Stimulated activated naive CD8-positive, alpha-beta T cell treated with anti-CD3 and anti-CD28 coated beads, Interleukin-15, amount 100 ng/mL, for 72 hours (primary cell): ENCODE results near the gene LTBP4.
"Not testable (repeated sequence)": the region's sequence is repeated elsewhere in the genome, so short reads cannot be mapped to it uniquely, and the experiment has no call there.

Experiments used
- ATAC-seq: fragments of 150-1000 bp; cut with Tn5 transposase; 2 replicates; pipeline ENCODE4 v1.10.0; 2021; ENCODE audit warnings: mild to moderate bottlenecking, moderate library complexity
- DNase-seq, 2 donors: peaks; one replicate each; pipeline ENCODE4 v3.0.0; 2021 to 2022
- H3K27ac Mint-ChIP-seq, 2 donors: one replicate each; pipeline ENCODE4 v1.8.0; 2022; ENCODE audit warnings: mild to moderate bottlenecking in 2 of 2, mixed read lengths in 2 of 2, moderate library complexity in 2 of 2
- H3K27me3 Mint-ChIP-seq: one replicate; pipeline ENCODE4 v1.8.0; 2022; ENCODE audit warnings: mixed read lengths
- H3K4me1 Mint-ChIP-seq: one replicate; pipeline ENCODE4 v1.8.0; 2022; ENCODE audit warnings: mild to moderate bottlenecking, mixed read lengths
- H3K4me3 Mint-ChIP-seq, 2 donors: one replicate each; pipeline ENCODE4 v1.8.0; 2022; ENCODE audit warnings: mild to moderate bottlenecking in 2 of 2, mixed read lengths in 2 of 2, moderate library complexity in 1 of 2
- H3K9me3 Mint-ChIP-seq, 2 donors: one replicate each; pipeline ENCODE4 v1.8.0; 2022; ENCODE audit warnings: mixed read lengths in 2 of 2

The LTBP4 gene

GRCh38 chr19:40623403-40624251 is 22.5 kb downstream of the LTBP4 start:
- Mint-ChIP-seq H3K4me3 (no peak overlapping the region), H3K27me3 (no peaks in the 10 kb centered on the region), H3K9me3 (no peaks in the 10 kb centered on the region), H3K27ac (peak overlapping the region in 1 of 2 donors; percentile 74), H3K4me1 (peaks cover 22% of the 10 kb centered on the region)
- DNase-seq, result no peak
- ATAC-seq, result no peak

GRCh38 chr19:40624369-40625153 is 23.4 kb downstream of the LTBP4 start:
- H3K27ac Mint-ChIP-seq, H3K27me3 Mint-ChIP-seq, H3K9me3 Mint-ChIP-seq, H3K4me3 Mint-ChIP-seq, ATAC-seq, DNase-seq: not testable (repeated sequence)
- peaks cover 17% of the 10 kb centered on the region for H3K4me1 Mint-ChIP-seq

- no peaks in the 10 kb centered on the region for H3K9me3 Mint-ChIP-seq
- no peak overlapping the region for H3K4me3 Mint-ChIP-seq
- no peaks in the 10 kb centered on the region for H3K27me3 Mint-ChIP-seq
- DNase-seq, result no peak
- no peak for ATAC-seq
- H3K27ac Mint-ChIP-seq, result peak overlapping the region; percentile 79 to 80
- peaks cover 17% of the 10 kb centered on the region for H3K4me1 Mint-ChIP-seq
These were observed 24.4 kb downstream of the LTBP4 start for GRCh38 chr19:40625406-40626120.

- no peak overlapping the region for H3K4me3 Mint-ChIP-seq
- ATAC-seq, result peak; percentile 33
- DNase-seq, result no peak
- no peaks in the 10 kb centered on the region for H3K9me3 Mint-ChIP-seq
- H3K4me1 Mint-ChIP-seq, result peaks cover 11% of the 10 kb centered on the region
- no peaks in the 10 kb centered on the region for H3K27me3 Mint-ChIP-seq
- peak overlapping the region in 1 of 2 donors; percentile 3 for H3K27ac Mint-ChIP-seq
These were observed 25.7 kb downstream of the LTBP4 start for GRCh38 chr19:40626918-40627317.

GRCh38 chr19:40627486-40628279 is 26.5 kb downstream of the LTBP4 start:
- Mint-ChIP-seq H3K27ac (no peak overlapping the region), H3K9me3 (no peaks in the 10 kb centered on the region), H3K4me1 (peaks cover 11% of the 10 kb centered on the region), H3K27me3 (no peaks in the 10 kb centered on the region), H3K4me3 (no peak overlapping the region)
- DNase-seq, result no peak
- no peak for ATAC-seq

- H3K27ac Mint-ChIP-seq, result no peak overlapping the region
- peaks cover 3% of the 10 kb centered on the region for H3K27me3 Mint-ChIP-seq
- no peak overlapping the region for H3K4me3 Mint-ChIP-seq
- H3K9me3 Mint-ChIP-seq, result no peaks in the 10 kb centered on the region
- DNase-seq (no peak), ATAC-seq (peak; percentile 48)
- peaks cover 18% of the 10 kb centered on the region for H3K4me1 Mint-ChIP-seq
These were observed 28.2 kb downstream of the LTBP4 start for GRCh38 chr19:40629346-40629745.

- Mint-ChIP-seq H3K4me3 (no peak overlapping the region), H3K27ac (peak overlapping the region in 1 of 2 donors; percentile 77), H3K4me1 (peaks cover 20% of the 10 kb centered on the region), H3K27me3 (peaks cover 11% of the 10 kb centered on the region), H3K9me3 (no peaks in the 10 kb centered on the region)
- no peak for ATAC-seq
- DNase-seq, result no peak
These were observed 29.5 kb downstream of the LTBP4 start for GRCh38 chr19:40630571-40631160.

GRCh38 chr19:40632311-40633036 is 31.3 kb downstream of the LTBP4 start:
- H3K9me3 Mint-ChIP-seq, result no peaks in the 10 kb centered on the region
- ATAC-seq, result no peak
- peak overlapping the region in 1 of 2 donors; percentile 59 for H3K27ac Mint-ChIP-seq
- no peak for DNase-seq
- no peak overlapping the region for H3K4me3 Mint-ChIP-seq
- peaks cover 12% of the 10 kb centered on the region for H3K27me3 Mint-ChIP-seq
- H3K4me1 Mint-ChIP-seq, result peaks cover 20% of the 10 kb centered on the region

GRCh38 chr19:40633207-40633606 is 32.0 kb downstream of the LTBP4 start:
- DNase-seq (no peak), ATAC-seq (no peak)
- Mint-ChIP-seq H3K27ac (no peak overlapping the region), H3K27me3 (peaks cover 13% of the 10 kb centered on the region), H3K4me3 (no peak overlapping the region), H3K9me3 (no peaks in the 10 kb centered on the region), H3K4me1 (peaks cover 20% of the 10 kb centered on the region)

GRCh38 chr19:40638327-40638726 is 37.2 kb downstream of the LTBP4 start:
- Mint-ChIP-seq H3K27ac (no peak overlapping the region), H3K9me3 (no peaks in the 10 kb centered on the region), H3K4me1 (peaks cover 23% of the 10 kb centered on the region), H3K27me3 (peaks cover 34% of the 10 kb centered on the region), H3K4me3 (no peak overlapping the region)
- no peak for ATAC-seq
- no peak for DNase-seq

GRCh38 chr19:40639638-40639982 is 38.4 kb downstream of the LTBP4 start:
- ATAC-seq, result no peak
- no peak for DNase-seq
- peaks cover 28% of the 10 kb centered on the region for H3K27me3 Mint-ChIP-seq
- peaks cover 14% of the 10 kb centered on the region for H3K4me1 Mint-ChIP-seq
- no peak overlapping the region for H3K4me3 Mint-ChIP-seq
- H3K27ac Mint-ChIP-seq, result peak overlapping the region in 1 of 2 donors; percentile 59
- no peaks in the 10 kb centered on the region for H3K9me3 Mint-ChIP-seq

GRCh38 chr19:40640744-40641143 is 39.6 kb downstream of the LTBP4 start:
- H3K9me3 Mint-ChIP-seq, result no peaks in the 10 kb centered on the region
- no peak for DNase-seq
- H3K27me3 Mint-ChIP-seq, result peaks cover 23% of the 10 kb centered on the region
- peak overlapping the region in 1 of 2 donors; percentile 31 for H3K27ac Mint-ChIP-seq
- H3K4me3 Mint-ChIP-seq, result no peak overlapping the region
- ATAC-seq, result no peak
- peaks cover 12% of the 10 kb centered on the region for H3K4me1 Mint-ChIP-seq

GRCh38 chr19:40641281-40641680 is 40.1 kb downstream of the LTBP4 start:
- ATAC-seq, result no peak
- peaks cover 28% of the 10 kb centered on the region for H3K27me3 Mint-ChIP-seq
- H3K9me3 Mint-ChIP-seq, result no peaks in the 10 kb centered on the region
- peaks cover 18% of the 10 kb centered on the region for H3K4me1 Mint-ChIP-seq
- DNase-seq, result no peak
- H3K4me3 Mint-ChIP-seq, result no peak overlapping the region
- H3K27ac Mint-ChIP-seq, result peak overlapping the region in 1 of 2 donors; percentile 31

- H3K9me3 Mint-ChIP-seq, result no peaks in the 10 kb centered on the region
- H3K4me1 Mint-ChIP-seq, result peaks cover 20% of the 10 kb centered on the region
- DNase-seq, result no peak
- peaks cover 36% of the 10 kb centered on the region for H3K27me3 Mint-ChIP-seq
- peak overlapping the region in 1 of 2 donors; percentile 83 for H3K27ac Mint-ChIP-seq
- ATAC-seq, result no peak
- no peak overlapping the region for H3K4me3 Mint-ChIP-seq
These were observed 41.0 kb downstream of the LTBP4 start for GRCh38 chr19:40642051-40642706.
